ENCODE measurements around the gene GGN.

The GGN gene

GRCh38 chr19:38381138-38381537 is 6.7 kb downstream of the GGN start:
- TF ChIP-seq CTCF (conservative IDR thresholded peaks at IDR 0.05; ENCODE audit: low read depth, low read length): no peak
- DNase-seq (ENCODE audit: low read depth): no peak
- H3K4me3 ChIP-seq (ENCODE audit: low read depth, low read length): no peak overlapping the region

DNA sequence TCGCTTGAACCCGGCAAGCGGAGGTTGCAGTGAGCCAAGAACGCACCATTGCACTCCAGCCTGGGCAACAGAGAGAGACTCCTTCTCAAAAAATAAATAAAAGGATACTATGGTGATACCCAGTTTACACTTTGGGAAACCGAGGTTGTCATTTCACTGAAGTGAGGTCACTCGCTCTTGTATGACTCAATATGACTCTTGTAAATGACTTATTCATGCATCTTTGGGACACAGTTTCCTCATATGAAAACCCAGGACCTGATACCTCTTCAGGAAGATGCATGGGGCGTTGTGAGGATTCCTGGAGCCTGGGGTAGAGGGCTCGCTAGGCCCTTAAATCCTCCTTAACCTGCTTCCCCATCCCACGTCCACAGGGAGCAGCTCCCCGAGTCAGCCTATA is 9.0 kb downstream of the GGN start:
- no peak for DNase-seq (ENCODE audit: low read depth)
- H3K4me3 ChIP-seq (ENCODE audit: low read depth, low read length): no peak overlapping the region
- TF ChIP-seq CTCF (conservative IDR thresholded peaks at IDR 0.05; ENCODE audit: low read depth, low read length): no peak

DNA sequence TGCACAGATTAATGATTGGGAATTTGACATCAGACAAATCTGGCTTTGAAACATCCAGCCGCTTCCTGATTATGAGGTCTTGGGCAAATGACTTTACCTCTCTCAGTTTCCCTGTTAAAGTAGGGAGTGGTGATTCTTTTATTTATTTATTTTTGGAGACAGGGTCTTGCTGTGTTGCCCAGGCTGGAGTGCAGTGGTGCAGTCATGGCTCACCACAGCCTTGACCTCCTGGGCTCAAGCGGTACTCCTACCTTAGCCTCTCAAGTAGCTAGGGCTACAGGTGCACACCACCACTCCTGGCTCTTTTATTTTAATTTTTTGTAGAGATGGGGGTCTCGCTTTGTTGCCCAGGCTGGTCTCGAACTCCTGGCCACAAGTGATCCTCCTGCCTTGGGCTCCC is 10.8 kb downstream of the GGN start:
- no peak for DNase-seq (ENCODE audit: low read depth)
- TF ChIP-seq CTCF (conservative IDR thresholded peaks at IDR 0.05; ENCODE audit: low read depth, low read length): no peak
- H3K4me3 ChIP-seq (ENCODE audit: low read depth, low read length): no peak overlapping the region

- DNase-seq (ENCODE audit: low read depth): no peak
- no peak for TF ChIP-seq CTCF (conservative IDR thresholded peaks at IDR 0.05; ENCODE audit: low read depth, low read length)
- no peak overlapping the region for H3K4me3 ChIP-seq (ENCODE audit: low read depth, low read length)
Measured at GRCh38 chr19:38376576-38376975, 11.3 kb downstream of the GGN start.

DNA sequence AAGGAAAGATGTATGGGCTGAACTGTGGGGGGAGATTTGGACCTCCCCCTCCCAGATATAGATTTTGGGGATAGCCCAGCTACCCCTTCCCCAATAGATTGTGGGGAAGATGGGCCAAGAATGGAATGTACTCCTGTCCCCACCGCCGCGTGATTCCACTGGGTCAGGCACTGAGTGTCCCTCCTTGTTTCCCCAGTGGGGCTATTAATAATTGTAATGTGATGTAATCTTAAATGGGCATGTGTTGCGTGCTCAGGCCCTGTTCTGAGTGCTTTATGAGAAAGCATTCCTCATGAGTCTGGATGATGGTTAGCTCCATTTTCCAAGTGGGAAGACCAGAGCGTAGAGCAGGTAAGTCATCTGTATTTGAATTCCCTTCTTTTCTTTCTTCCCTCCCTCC is 12.1 kb downstream of the GGN start:
- peak overlapping the region; percentile 91 for H3K4me3 ChIP-seq (ENCODE audit: low read depth, low read length)
- no peak for DNase-seq (ENCODE audit: low read depth)
- no peak for TF ChIP-seq CTCF (conservative IDR thresholded peaks at IDR 0.05; ENCODE audit: low read depth, low read length)

GRCh38 chr19:38375098-38375493 is 12.7 kb downstream of the GGN start:
- H3K4me3 ChIP-seq (ENCODE audit: low read depth, low read length): peak overlapping the region; percentile 91
- peak; percentile 38 for DNase-seq (ENCODE audit: low read depth)
- no peak for TF ChIP-seq CTCF (conservative IDR thresholded peaks at IDR 0.05; ENCODE audit: low read depth, low read length)

DNA sequence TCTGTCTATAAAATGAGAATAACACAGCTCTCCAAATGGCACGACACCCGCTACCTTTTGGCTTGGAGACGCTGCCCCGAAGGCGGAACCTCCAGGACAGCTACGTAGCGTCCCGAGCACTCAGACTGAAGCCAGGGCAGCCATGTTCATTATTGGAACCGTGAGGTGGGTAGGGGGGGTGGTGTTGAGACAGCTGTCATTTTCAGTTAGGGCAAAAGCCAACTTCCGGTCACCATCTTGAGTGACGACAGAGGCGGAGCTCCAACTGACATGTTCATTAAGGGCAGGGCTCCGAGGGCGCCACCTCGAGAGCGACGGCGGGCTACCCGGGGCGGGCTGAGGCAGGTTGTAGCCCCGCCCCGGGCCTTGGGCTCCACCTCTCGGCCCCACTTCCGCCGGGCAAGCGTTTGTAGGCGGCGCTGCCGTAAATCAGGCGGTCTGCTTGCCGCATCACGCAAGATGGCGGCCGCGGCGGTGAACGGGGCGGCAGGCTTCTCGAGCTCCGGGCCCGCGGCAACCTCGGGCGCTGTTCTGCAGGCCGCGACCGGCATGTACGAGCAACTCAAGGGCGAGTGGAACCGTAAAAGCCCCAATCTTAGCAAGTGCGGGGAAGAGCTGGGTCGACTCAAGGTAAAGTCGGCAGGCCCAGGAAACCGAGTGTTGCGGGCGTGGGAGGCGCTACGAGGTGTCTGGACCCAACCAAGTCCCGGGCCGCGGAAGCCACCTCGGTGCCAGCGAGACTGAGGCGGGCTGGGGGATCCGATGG is 13.3 kb downstream of the GGN start, which contains the start of gene PSMD8:
PSMD8 (plus strand) TSS at position 240 of the 766 bp plus-strand sequence; CDS start at position 271, 31 bp downstream.
- H3K4me3 ChIP-seq (ENCODE audit: low read depth, low read length): peak within 1 kb of the TSS; percentile 91
- peak; percentile 99 for DNase-seq (ENCODE audit: low read depth)
- no peak for TF ChIP-seq CTCF (conservative IDR thresholded peaks at IDR 0.05; ENCODE audit: low read depth, low read length)

All from choroid plexus epithelial cell (primary cell).